ENCODE data around the gene NOC4L. TPM values are rescaled to one million over a fixed set of nuclear protein-coding genes. Genes with fewer than 3 reads are reported as not detected.
A peak's percentile ranks its signal among the peaks of the same experiment; 100 is the strongest.

Gene NOC4L
- total and polyA plus RNA-seq, 2 of the 4 experiments (the other 2 are of a cell fraction), result 5.2 to 13.4 TPM

DNA sequence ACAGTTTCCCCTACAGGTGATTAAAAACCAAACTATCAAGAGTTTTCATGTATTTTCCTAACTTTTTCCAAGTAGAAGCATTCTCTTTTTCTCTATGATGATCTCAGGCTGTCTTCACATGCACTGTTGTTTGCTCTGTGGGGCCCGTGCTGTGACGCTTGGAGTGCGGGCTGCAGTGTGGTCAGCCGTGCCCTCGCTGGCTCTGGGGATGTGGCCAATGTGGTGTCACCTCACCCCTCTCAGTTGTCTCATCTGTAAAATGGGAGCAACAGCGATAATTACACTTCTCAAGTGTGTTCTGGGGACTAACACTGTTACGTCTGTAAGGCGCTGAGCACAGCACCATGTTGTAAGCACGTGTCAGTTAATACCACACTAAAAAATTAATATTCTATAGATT lies 28.8 kb upstream of the NOC4L start:
- WGBS, 2 experiments (ENCODE audit: extremely low coverage in 2 of 2, insufficient read length in 1 of 2), result 100% methylated on average over 1 of the region's 9 CpGs; no CpG with 5 or more reads in 1 of the 2 experiments

More for the DNA sequence above, 28.8 kb upstream of the NOC4L start:
- ATAC-seq (ENCODE audit: low read depth), result no peak
- dilution Hi-C loops (cut with HindIII; ENCODE audit: low sequenced_read_pairs, unreplicated experiment), result no loop called here
- H3K27ac ChIP-seq (ENCODE audit: insufficient read depth, low read length), result no peak overlapping the region
- TF ChIP-seq RAD21 (IDR thresholded peaks at IDR 0.05; ENCODE audit: low read length), result no peak
- no peak for TF ChIP-seq BHLHE40 (IDR thresholded peaks at IDR 0.05; ENCODE audit: low read depth, low read length)
- no peak for TF ChIP-seq RFX5 (IDR thresholded peaks at IDR 0.05; ENCODE audit: low read depth, low read length)
- no peak for TF ChIP-seq RCOR1 (IDR thresholded peaks at IDR 0.05; ENCODE audit: insufficient replicate concordance, low read length)
- TF ChIP-seq FOS (IDR thresholded peaks at IDR 0.05; ENCODE audit: low read depth, low read length), result no peak
- H3K9ac ChIP-seq (ENCODE audit: low read depth, low read length), result no peak overlapping the region
- no peak overlapping the region for H2AK5ac ChIP-seq (ENCODE audit: low read depth, low read length)
- H4K20me1 ChIP-seq (ENCODE audit: insufficient read depth, low read length), result no peaks in the 10 kb centered on the region
- H4K8ac ChIP-seq (ENCODE audit: low read depth in 2 of 2, low read length in 2 of 2), result no peak overlapping the region
- no peak overlapping the region for H3K18ac ChIP-seq (ENCODE audit: low read depth, low read length)
- no peak overlapping the region for H2BK20ac ChIP-seq (ENCODE audit: low read depth, low read length)
- ChIA-PET POLR2A (ENCODE audit: unreplicated experiment) (no interaction called here), CTCF (no interaction called here)
- no peak overlapping the region for H3K23ac ChIP-seq (ENCODE audit: low read depth, low read length)
- no peak overlapping the region for H3K4me3 ChIP-seq (ENCODE audit: insufficient read depth, low read depth, low read length)
- no peak overlapping the region for H3K4me2 ChIP-seq (ENCODE audit: low read depth, low read length)
- no peak overlapping the region for H3K56ac ChIP-seq (ENCODE audit: extremely low read depth, insufficient read depth, low read length)
- peak overlapping the region; percentile 43 for H2AFZ ChIP-seq (replicated peaks; ENCODE audit: low read length, poor library complexity)
- DNase-seq, result no peak
- no peaks in the 10 kb centered on the region; the same call in 1 of the 2 replicates for H3K9me1 ChIP-seq (ENCODE audit: insufficient read depth, low read length)
- no peak overlapping the region for H3K4ac ChIP-seq (ENCODE audit: low read depth, low read length)
- H4K5ac ChIP-seq (ENCODE audit: low read depth, low read length), result no peak overlapping the region
- in situ Hi-C loops (cut with MboI; ENCODE audit: low sequenced_read_pairs), result no loop called here
- H3K14ac ChIP-seq (replicated peaks; ENCODE audit: low read depth, low read length), result no peak overlapping the region
- intact Hi-C loops (cut with micrococcal nuclease), result no loop called here
- peaks cover 42% of the 10 kb centered on the region for H3K36me3 ChIP-seq (ENCODE audit: control insufficient read depth, insufficient read depth, low read length)
- BruUV-seq (replicated peaks), result no TSS peak
- H3K79me1 ChIP-seq (ENCODE audit: low read depth in 1 of 2, low read length in 2 of 2), result no peaks in the 10 kb centered on the region
- H4K91ac ChIP-seq (ENCODE audit: insufficient read depth, low read depth, low read length), result no peak overlapping the region
- no peak overlapping the region for H2BK120ac ChIP-seq (ENCODE audit: low read depth, low read length)
- H3K9me3 ChIP-seq (ENCODE audit: control insufficient read depth, insufficient read depth, low read length), result no peaks in the 10 kb centered on the region
- no peak overlapping the region for H2BK5ac ChIP-seq (ENCODE audit: low read depth, low read length, poor library complexity, severe bottlenecking)
- H3K27me3 ChIP-seq (ENCODE audit: control insufficient read depth, insufficient read depth, low read length), result no peaks in the 10 kb centered on the region
- H3K4me1 ChIP-seq (ENCODE audit: control insufficient read depth, insufficient read depth, low read length), result no peaks in the 10 kb centered on the region
- no peak overlapping the region for H2BK15ac ChIP-seq (ENCODE audit: low read depth, low read length)
- no peak overlapping the region for H2AK9ac ChIP-seq (replicated peaks; ENCODE audit: low read depth, low read length, poor library complexity)
